Suprapubic skin (tissue), 3 donors: ENCODE data around the gene ZNF266.

ENCODE experiments used
- POLR2AphosphoS5 ChIP-seq, 3 donors: sonication (generic); formaldehyde crosslinking; IDR thresholded peaks; one replicate each; pipeline ENCODE4 v1.6.1; 2017; ENCODE audit warnings: antibody characterized with exemption in 3 of 3
- TF ChIP-seq, protein P1 (sequence below), 2 donors: fragments of 200-600 bp in 1 of 2; fragments of 450-650 bp in 1 of 2; sonication (generic) in 1 of 2; IDR thresholded peaks; one replicate each; pipeline ENCODE4 v1.5.1; 2016 to 2019; ENCODE audit warnings: antibody characterized with exemption in 2 of 2, mild to moderate bottlenecking in 1 of 2, moderate library complexity in 1 of 2

DNA sequence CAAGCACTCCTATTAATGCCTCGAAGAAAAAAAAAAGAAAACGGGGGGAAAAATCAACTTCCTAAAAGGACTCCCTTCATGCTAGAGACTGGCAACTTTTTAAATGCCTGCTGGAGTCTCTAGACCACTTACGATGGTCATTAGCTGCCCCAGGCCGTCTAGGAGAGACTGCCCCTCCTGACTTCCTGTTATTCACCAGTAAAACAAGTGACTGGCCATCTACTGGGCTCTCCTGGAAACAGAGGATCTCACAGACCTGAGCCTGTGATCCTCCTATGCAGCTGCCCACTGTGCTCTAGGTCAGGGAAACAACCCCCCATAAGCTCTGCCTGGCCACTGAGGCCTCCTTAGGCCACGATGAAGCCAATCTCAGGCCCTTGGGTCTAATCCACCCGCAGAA is 7.4 kb downstream of the ZNF266 start:
- TF ChIP-seq, protein P1, sequence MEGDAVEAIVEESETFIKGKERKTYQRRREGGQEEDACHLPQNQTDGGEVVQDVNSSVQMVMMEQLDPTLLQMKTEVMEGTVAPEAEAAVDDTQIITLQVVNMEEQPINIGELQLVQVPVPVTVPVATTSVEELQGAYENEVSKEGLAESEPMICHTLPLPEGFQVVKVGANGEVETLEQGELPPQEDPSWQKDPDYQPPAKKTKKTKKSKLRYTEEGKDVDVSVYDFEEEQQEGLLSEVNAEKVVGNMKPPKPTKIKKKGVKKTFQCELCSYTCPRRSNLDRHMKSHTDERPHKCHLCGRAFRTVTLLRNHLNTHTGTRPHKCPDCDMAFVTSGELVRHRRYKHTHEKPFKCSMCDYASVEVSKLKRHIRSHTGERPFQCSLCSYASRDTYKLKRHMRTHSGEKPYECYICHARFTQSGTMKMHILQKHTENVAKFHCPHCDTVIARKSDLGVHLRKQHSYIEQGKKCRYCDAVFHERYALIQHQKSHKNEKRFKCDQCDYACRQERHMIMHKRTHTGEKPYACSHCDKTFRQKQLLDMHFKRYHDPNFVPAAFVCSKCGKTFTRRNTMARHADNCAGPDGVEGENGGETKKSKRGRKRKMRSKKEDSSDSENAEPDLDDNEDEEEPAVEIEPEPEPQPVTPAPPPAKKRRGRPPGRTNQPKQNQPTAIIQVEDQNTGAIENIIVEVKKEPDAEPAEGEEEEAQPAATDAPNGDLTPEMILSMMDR (IDR thresholded peaks at IDR 0.05) = no peak
- no peak for TF ChIP-seq POLR2AphosphoS5 (IDR thresholded peaks at IDR 0.05)
